ENCODE results near the gene PTGES.

PTGES gene

GRCh38 chr9:129716091-129716490 lies 36.8 kb downstream of the PTGES start:
- no peak for DNase-seq

- DNase-seq = no peak
Observed at GRCh38 chr9:129714511-129715061, 38.3 kb downstream of the PTGES start.

GRCh38 chr9:129713402-129713679 lies 39.5 kb downstream of the PTGES start:
- no peak for DNase-seq

- DNase-seq = no peak
Observed at GRCh38 chr9:129712634-129713401, 40.0 kb downstream of the PTGES start.

GRCh38 chr9:129710169-129710453 lies 42.7 kb downstream of the PTGES start:
- no peak for DNase-seq

DNA sequence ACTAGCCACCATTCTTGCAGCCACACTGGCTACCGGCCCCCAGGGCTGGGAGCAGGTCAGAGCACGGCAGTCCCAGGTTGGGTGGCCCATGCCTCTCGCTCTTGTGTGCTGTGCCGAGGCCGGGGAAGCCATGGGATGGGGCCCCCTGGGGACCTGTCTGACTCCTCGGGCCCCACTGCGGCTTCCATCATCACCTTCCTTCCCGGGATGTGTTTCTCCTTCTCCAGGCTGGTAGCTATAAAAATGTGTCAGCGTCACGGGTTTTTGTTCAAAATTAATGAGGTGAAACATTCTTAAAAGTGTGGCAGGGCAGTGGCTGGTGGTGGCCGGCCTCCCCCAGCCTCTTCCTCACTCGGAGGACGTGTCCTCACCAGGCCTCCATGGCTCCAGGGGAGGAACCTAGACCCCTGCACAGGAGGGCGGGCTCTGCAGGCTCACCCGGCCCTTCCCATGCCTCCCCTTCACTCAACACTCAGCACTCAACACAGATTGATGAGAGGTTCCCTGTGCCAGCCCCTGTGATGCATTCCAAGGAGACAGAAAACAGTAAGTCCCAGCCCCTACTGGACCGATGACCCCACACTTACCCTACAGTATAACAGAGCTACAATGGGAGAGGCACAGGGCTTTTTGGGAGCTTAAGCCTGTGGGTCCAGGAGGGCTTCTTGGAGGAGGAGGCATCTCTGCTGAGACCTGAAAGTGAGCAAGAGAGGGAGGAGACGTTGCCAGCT lies 43.2 kb downstream of the PTGES start:
- DNase-seq = no peak

- DNase-seq = no peak
Observed at GRCh38 chr9:129708793-129709192, 44.0 kb downstream of the PTGES start.

- DNase-seq = no peak
Observed at GRCh38 chr9:129704807-129705206, 48.0 kb downstream of the PTGES start.

- DNase-seq = no peak
Observed at GRCh38 chr9:129703667-129704355, 49.0 kb downstream of the PTGES start.

- no peak for DNase-seq
Observed at GRCh38 chr9:129702589-129703520, 50.0 kb downstream of the PTGES start.

GRCh38 chr9:129701549-129701948 lies 51.3 kb downstream of the PTGES start:
- DNase-seq = no peak

DNA sequence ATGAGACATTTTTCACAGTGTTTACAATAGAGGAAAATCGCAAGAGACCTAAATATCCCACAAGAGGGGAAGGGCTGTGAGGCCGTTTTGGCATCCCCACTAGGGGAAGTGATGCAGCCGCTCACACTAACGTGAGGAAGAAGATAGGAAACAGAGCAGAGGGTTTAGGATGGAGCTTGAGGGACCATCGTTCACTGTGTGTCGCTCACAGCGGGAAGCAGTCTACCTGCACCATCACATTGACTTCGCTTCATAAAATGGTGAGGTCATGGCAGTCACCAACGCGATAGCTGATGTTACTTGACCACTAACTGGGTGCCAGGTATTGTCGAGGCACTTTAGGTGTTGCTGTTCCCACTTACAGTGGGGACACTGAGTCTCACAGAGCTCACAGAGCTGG lies 51.8 kb downstream of the PTGES start:
- no peak for DNase-seq

GRCh38 chr9:129698254-129698757 lies 54.5 kb downstream of the PTGES start:
- DNase-seq = no peak

GRCh38 chr9:129697656-129698253 lies 55.1 kb downstream of the PTGES start:
- DNase-seq = no peak

DNA sequence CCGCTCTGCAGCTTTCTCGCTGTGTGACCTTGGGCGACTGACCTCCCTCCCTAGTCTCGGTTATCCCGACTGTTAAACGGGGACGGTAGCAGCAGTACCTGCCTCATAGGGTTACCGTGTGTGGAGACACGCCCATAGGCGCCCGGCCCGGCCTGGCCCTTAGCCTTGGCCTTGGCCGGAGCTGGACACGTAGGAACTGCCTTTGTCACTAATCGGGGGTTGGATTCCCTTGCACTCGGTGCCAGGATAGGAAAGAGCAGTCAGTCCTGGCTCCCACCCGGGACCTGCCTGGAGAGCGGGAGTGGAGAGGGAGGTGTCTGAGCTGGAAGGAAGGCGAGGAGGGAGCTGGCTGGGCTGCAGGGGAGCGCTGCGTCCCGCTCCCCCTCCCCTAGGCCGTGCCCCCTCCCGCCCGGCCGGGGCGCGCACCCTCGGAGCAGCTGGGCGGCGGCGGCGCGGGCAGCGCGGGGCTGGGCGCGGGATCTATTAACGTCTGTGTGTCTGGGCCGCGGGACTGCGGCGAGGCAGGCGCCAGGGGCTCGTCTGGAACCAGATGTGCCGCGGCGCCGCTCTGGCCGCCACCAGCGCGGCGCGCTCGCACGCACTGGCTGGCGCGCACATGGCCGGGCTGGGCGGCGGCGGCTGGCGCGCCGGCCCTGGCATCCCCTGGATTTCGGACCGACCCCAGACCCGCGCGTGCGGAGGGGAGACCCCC lies 55.7 kb downstream of the PTGES start:
- no peak for DNase-seq

GRCh38 chr9:129695870-129696269 lies 57.0 kb downstream of the PTGES start:
- DNase-seq = no peak

DNA sequence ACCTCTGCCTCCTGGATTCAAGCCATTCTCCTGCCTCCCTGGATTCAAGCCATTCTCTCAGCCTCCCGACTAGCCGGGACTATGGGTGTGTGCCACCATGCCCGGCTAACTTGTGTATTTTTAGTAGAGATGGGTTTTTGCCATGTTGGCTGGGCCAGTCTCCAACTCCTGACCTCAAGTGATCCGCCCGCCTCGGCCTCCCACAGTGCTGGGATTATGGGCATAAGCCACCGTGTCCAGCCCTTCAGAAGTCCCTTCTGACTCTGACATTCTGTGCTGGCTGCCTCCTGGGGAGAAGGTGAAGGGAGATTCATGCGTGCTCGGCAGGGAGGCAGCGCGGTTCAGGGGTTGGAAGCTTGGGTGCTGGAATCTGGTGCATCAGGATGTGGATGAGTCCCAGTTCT lies 58.6 kb downstream of the PTGES start:
- DNase-seq = no peak

- no peak for DNase-seq
Observed at GRCh38 chr9:129693741-129694140, 59.1 kb downstream of the PTGES start.

- no peak for DNase-seq
Observed at GRCh38 chr9:129692534-129692933, 60.3 kb downstream of the PTGES start.

Measured in bone marrow (tissue), 2 donors.